DMS79 treated with DMSO at 0.1 percent for 48 hours (cell line): ENCODE measurements around the gene TMEM129.
A peak's percentile ranks its signal among the peaks of the same experiment; 100 is the strongest.

ENCODE experiments used
- DNase-seq: peaks from one replicate; lab custom pipeline; 2025; lab: John Stamatoyannopoulos, UW

The TMEM129 gene

GRCh38 chr4:1758306-1759121 is 37.4 kb upstream of the TMEM129 start:
- no peak for DNase-seq

- DNase-seq, result no peak
Measured at GRCh38 chr4:1757836-1758235, 36.7 kb upstream of the TMEM129 start.

- DNase-seq, result no peak
Measured at GRCh38 chr4:1756893-1757779, 36.0 kb upstream of the TMEM129 start.

- no peak for DNase-seq
Measured at GRCh38 chr4:1756079-1756478, 35.0 kb upstream of the TMEM129 start.

GRCh38 chr4:1755297-1755696 is 34.2 kb upstream of the TMEM129 start:
- no peak for DNase-seq

- DNase-seq, result no peak
Measured at GRCh38 chr4:1754336-1754735, 33.2 kb upstream of the TMEM129 start.

- DNase-seq, result no peak
Measured at GRCh38 chr4:1753697-1754311, 32.7 kb upstream of the TMEM129 start.

GRCh38 chr4:1753294-1753696 is 32.2 kb upstream of the TMEM129 start:
- DNase-seq, result no peak

GRCh38 chr4:1752284-1753041 is 31.3 kb upstream of the TMEM129 start:
- DNase-seq, result peak; percentile 35

- no peak for DNase-seq
Measured at GRCh38 chr4:1751919-1752283, 30.8 kb upstream of the TMEM129 start.

- DNase-seq, result no peak
Measured at GRCh38 chr4:1751155-1751918, 30.2 kb upstream of the TMEM129 start.

GRCh38 chr4:1750381-1751154 is 29.4 kb upstream of the TMEM129 start:
- no peak for DNase-seq

- DNase-seq, result no peak
Measured at GRCh38 chr4:1749826-1750225, 28.7 kb upstream of the TMEM129 start.

- DNase-seq, result no peak
Measured at GRCh38 chr4:1749370-1749769, 28.2 kb upstream of the TMEM129 start.

GRCh38 chr4:1748465-1748995 is 27.4 kb upstream of the TMEM129 start:
- peak; percentile 23 for DNase-seq

- no peak for DNase-seq
Measured at GRCh38 chr4:1747603-1747967, 26.5 kb upstream of the TMEM129 start.

- DNase-seq, result no peak
Measured at GRCh38 chr4:1746919-1747602, 25.9 kb upstream of the TMEM129 start.

GRCh38 chr4:1746265-1746691 is 25.2 kb upstream of the TMEM129 start:
- DNase-seq, result no peak

- no peak for DNase-seq
Measured at GRCh38 chr4:1745697-1746096, 24.6 kb upstream of the TMEM129 start.

GRCh38 chr4:1745165-1745564 is 24.0 kb upstream of the TMEM129 start:
- DNase-seq, result no peak
